Stomach (tissue), 9 donors: ENCODE data around the gene VRK3. TPM values are rescaled to one million over a fixed set of nuclear protein-coding genes. Genes with fewer than 3 reads are reported as not detected.

Experiments
- DNase-seq, 2 donors: peaks; one replicate each; pipeline versions ENCODE4 v3.0.0 to v3.0.0-alpha.2; 2013 to 2019
- H3K27ac ChIP-seq, 5 donors: fragments of 200-600 bp in 4 of 5; sonication (generic) in 4 of 5; one replicate each; pipeline ENCODE4 v1.5.1; 2013 to 2019; ENCODE audit warnings: mild to moderate bottlenecking in 1 of 5, moderate library complexity in 1 of 5
- H3K27me3 ChIP-seq, 3 donors: fragments of 200-600 bp; sonication (generic); one replicate each; pipeline ENCODE4 v1.5.1; 2017 to 2019; ENCODE audit warnings: mixed run types in 1 of 3
- H3K36me3 ChIP-seq, 4 donors: fragments of 200-600 bp; sonication (generic); 1 replicate in 3 of 4; 2 replicates in 1 of 4; pipeline ENCODE4 v1.5.1; 2016 to 2019
- H3K4me1 ChIP-seq, 4 donors: fragments of 200-600 bp; sonication (generic); one replicate each; pipeline ENCODE4 v1.5.1; 2016 to 2019
- H3K4me3 ChIP-seq, 4 donors: fragments of 200-600 bp; sonication (generic) in 3 of 4; one replicate each; pipeline ENCODE4 v1.5.1; 2016 to 2019; ENCODE audit warnings: mild to moderate bottlenecking in 1 of 4
- H3K9me3 ChIP-seq, 4 donors: fragments of 200-600 bp; sonication (generic); one replicate each; pipeline ENCODE4 v1.5.1; 2016 to 2019
- EP300 ChIP-seq: sonication (generic); formaldehyde crosslinking; IDR thresholded peaks from one replicate; pipeline ENCODE4 v1.6.1; 2017; ENCODE audit warnings: antibody characterized with exemption
- POLR2A ChIP-seq, 4 donors: fragments of 450-650 bp; IDR thresholded peaks; one replicate each; pipeline ENCODE4 v1.6.1; 2016; ENCODE audit warnings: antibody characterized with exemption in 4 of 4, control low read depth in 2 of 4, mild to moderate bottlenecking in 1 of 4, moderate library complexity in 1 of 4
- POLR2AphosphoS5 ChIP-seq, 3 donors: sonication (generic); formaldehyde crosslinking; IDR thresholded peaks; one replicate each; pipeline ENCODE4 v1.6.1; 2016; ENCODE audit warnings: antibody characterized with exemption in 3 of 3
- WGBS, 5 donors: extraction: QIAGEN DNeasy Blood & Tissue Kit in 3 of 5; methylation state at CpG; one replicate each; pipeline versions ENCODE4 v1.1.5 to v1.1.7; 2013 to 2018; 5-methylcytosine and 5-hydroxymethylcytosine counted together
- intact Hi-C: fragments of 100-400 bp; cut with DNase I; formaldehyde crosslinking; loops from one replicate; pipeline ENCODE4 v1.15.1; 2023; ENCODE audit warnings: low total_unique reads
- polyA plus RNA-seq, 3 donors: library from polyadenylated mRNA; stranded (reverse); fragments of 200-250 nt; gene quantifications; one replicate each; pipeline ENCODE4 v1.2.3, GENCODE V29; 2013
- total RNA-seq, 5 donors: library from RNA; depleted of rRNA; stranded (reverse); fragments of >200 nt; gene quantifications; one replicate each; pipeline versions ENCODE4 v1.1.0 to v1.2.3, GENCODE V29; 2014 to 2016
- TF ChIP-seq, protein P1 (sequence below), 7 experiments: fragments of 450-650 bp in 4 of 7; fragments of 200-600 bp in 3 of 7; sonication (generic) in 3 of 7; IDR thresholded peaks; one replicate each; pipeline ENCODE4 v1.5.1; 2016 to 2019; ENCODE audit warnings: antibody characterized with exemption in 7 of 7, control low read depth in 2 of 7, mild to moderate bottlenecking in 1 of 7
- donor health status: healthy with polysubstance abuse.
- donor health status: Bipolar disorder and iron deficiency.
- donor health status: healthy.

VRK3 gene
- total and polyA plus RNA-seq, 8 donors = 3.5 to 39.7 (median 22.8) TPM

DNA sequence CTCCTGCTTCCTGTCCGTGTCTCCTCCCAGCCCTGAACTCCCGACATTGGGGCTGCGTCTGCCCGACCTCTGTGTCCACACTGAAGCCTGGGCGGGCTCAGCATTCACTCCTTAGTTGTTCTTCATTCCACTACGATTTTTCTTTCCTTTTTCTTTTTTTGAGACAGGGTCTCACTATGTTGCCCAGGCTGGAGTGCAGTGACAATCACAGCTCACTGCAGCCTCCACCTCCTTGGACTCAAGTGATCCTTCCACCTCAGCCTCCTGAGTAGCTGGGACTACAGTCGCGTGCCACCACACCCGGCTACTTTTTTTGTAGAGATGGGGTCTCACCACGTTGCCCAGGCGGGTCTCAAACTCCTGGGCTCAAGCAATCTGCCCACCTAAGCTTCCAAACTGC, 40.7 kb downstream of the VRK3 start:
- H3K36me3 ChIP-seq = peaks cover 34 to 93% (median 86%) of the 10 kb centered on the region in 4 donors
- TF ChIP-seq POLR2A (IDR thresholded peaks at IDR 0.05) (no peak), EP300 (no peak), POLR2AphosphoS5 (IDR thresholded peaks at IDR 0.05) (no peak)
- TF ChIP-seq, protein P1, sequence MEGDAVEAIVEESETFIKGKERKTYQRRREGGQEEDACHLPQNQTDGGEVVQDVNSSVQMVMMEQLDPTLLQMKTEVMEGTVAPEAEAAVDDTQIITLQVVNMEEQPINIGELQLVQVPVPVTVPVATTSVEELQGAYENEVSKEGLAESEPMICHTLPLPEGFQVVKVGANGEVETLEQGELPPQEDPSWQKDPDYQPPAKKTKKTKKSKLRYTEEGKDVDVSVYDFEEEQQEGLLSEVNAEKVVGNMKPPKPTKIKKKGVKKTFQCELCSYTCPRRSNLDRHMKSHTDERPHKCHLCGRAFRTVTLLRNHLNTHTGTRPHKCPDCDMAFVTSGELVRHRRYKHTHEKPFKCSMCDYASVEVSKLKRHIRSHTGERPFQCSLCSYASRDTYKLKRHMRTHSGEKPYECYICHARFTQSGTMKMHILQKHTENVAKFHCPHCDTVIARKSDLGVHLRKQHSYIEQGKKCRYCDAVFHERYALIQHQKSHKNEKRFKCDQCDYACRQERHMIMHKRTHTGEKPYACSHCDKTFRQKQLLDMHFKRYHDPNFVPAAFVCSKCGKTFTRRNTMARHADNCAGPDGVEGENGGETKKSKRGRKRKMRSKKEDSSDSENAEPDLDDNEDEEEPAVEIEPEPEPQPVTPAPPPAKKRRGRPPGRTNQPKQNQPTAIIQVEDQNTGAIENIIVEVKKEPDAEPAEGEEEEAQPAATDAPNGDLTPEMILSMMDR (IDR thresholded peaks at IDR 0.05) = no peak
- 82 to 92% (median 91%) methylated on average over 11 of the region's 11 CpGs for WGBS, 5 donors
- H3K4me1 ChIP-seq = no peaks in the 10 kb centered on the region
- no peaks in the 10 kb centered on the region for H3K27me3 ChIP-seq
- no peak for DNase-seq
- H3K27ac ChIP-seq = no peak overlapping the region
- intact Hi-C loops = no loop called here
- no peaks in the 10 kb centered on the region for H3K9me3 ChIP-seq
- no peak overlapping the region for H3K4me3 ChIP-seq

DNA sequence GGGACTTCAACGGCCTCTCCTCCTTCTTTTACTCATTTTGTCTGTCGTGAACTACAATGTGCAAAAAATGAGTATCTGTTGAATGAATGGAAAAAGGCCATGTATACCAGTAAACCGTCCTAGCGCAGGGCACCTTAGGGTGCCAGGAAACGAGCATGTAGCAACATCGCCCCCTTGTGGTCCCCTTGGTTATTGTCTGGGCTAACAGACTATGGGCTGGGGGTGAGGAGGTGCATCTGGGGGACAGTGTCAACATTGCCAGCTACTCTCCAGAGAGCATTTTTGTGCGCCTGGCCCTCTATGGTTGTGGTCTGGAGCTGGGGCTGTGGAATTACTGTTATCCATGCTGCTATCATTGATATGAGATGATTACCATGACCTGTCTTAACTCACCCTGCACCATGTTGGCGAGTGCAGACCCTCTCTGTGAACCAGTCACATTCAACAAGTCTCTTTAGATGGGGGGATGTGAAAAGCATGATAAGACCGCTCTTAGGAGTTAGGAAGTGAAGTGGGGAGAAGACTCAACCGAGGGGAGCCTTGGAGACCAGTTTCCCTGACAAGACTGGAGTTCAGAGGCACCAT, 41.4 kb downstream of the VRK3 start:
- TF ChIP-seq, protein P1 (IDR thresholded peaks at IDR 0.05) = peak in 5 of 7 experiments; percentile 54 to 84 (median 82)
- TF ChIP-seq EP300 = no peak
- Histone ChIP-seq H3K27me3 (no peaks in the 10 kb centered on the region), H3K27ac (no peak overlapping the region), H3K9me3 (no peaks in the 10 kb centered on the region), H3K36me3 (peaks cover 33 to 93% (median 86%) of the 10 kb centered on the region in 4 donors), H3K4me1 (no peaks in the 10 kb centered on the region), H3K4me3 (no peak overlapping the region)
- peak; percentile 67 to 77 for DNase-seq
- 43 to 52% (median 47%) methylated on average over 10 of the region's 10 CpGs for WGBS, 5 donors
- intact Hi-C loops = loop anchor here (2.0 kb wide), 1 partner anchor 45 kb away; no protein-coding TSS in a partner anchor

- peak in 1 of 2 donors; percentile 32 for DNase-seq
- no peaks in the 10 kb centered on the region for H3K9me3 ChIP-seq
- TF ChIP-seq POLR2AphosphoS5 (IDR thresholded peaks at IDR 0.05) (no peak), POLR2A (IDR thresholded peaks at IDR 0.05) (no peak), EP300 (no peak)
- TF ChIP-seq, protein P1 (IDR thresholded peaks at IDR 0.05) = no peak
- H3K4me1 ChIP-seq = no peaks in the 10 kb centered on the region
- H3K36me3 ChIP-seq = peaks cover 34 to 93% (median 88%) of the 10 kb centered on the region in 4 donors
- H3K27me3 ChIP-seq = no peaks in the 10 kb centered on the region
- intact Hi-C loops = loop anchor here (2.0 kb wide), 1 partner anchor 43 kb away; no protein-coding TSS in a partner anchor
- no peak overlapping the region for H3K4me3 ChIP-seq
- no peak overlapping the region for H3K27ac ChIP-seq
- WGBS, 5 donors = 68 to 86% (median 74%) methylated on average over 20 to 21 of the region's 21 CpGs
Observed at GRCh38 chr19:49981603-49982593, 43.3 kb downstream of the VRK3 start.

DNA sequence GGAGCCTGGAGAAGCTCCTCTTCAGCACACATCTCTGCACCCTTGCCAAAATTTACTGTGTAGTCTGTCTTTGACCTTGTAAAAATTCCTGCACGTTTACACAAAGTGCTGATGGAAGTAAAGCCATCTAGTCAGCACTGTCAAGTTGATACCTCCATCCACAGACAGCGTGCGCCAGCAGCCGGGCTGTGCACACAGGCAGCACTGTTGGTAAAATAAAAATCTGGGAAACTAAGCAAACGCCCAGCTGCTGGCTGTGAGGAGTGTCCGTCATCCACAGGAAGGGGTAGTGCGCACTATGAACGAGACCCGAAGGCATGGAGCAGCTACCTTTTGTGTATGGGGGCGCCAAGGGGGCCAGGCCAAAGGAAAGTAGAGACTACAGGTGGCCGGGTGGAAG, 46.8 kb downstream of the VRK3 start:
- Histone ChIP-seq H3K36me3 (peaks cover 24 to 88% (median 83%) of the 10 kb centered on the region in 4 donors), H3K4me1 (no peaks in the 10 kb centered on the region), H3K9me3 (no peaks in the 10 kb centered on the region), H3K27ac (no peak overlapping the region), H3K27me3 (no peaks in the 10 kb centered on the region), H3K4me3 (no peak overlapping the region)
- no peak for DNase-seq
- WGBS, 5 donors = 83 to 90% (median 87%) methylated on average over 11 of the region's 11 CpGs
- TF ChIP-seq, protein P1 (IDR thresholded peaks at IDR 0.05) = no peak
- TF ChIP-seq POLR2A (IDR thresholded peaks at IDR 0.05) (no peak), EP300 (no peak), POLR2AphosphoS5 (IDR thresholded peaks at IDR 0.05) (no peak)
- intact Hi-C loops = no loop called here
